HepG2 (cell line): ENCODE data around the gene PARN. TPM values are rescaled to one million over a fixed set of nuclear protein-coding genes. Genes with fewer than 3 reads are reported as not detected.

Experiments used
- ATAC-seq: fragments of 200-7000 bp; cut with Tn5 transposase; 3 replicates; pipeline ENCODE4 v1.9.1; 2020; ENCODE audit warnings: mild to moderate bottlenecking, moderate library complexity
- BruUV-seq: library from RNA; stranded (reverse); fragments of 400-500 nt; replicated peaks from 2 replicates; lab custom pipeline; 2021; lab: Mats Ljungman, UMichigan
- CTCF ChIA-PET: fragments of 300-600 bp; formaldehyde crosslinking; extraction: SDS; loops from one replicate; lab custom pipeline; 2021; ENCODE audit warnings: low total read pairs, inconsistent platforms, low intra/inter-chr PET ratio; lab: Yijun Ruan, JAX
- POLR2A ChIA-PET: fragments of 350-600 bp; sonication (Branson Sonifier 250); formaldehyde crosslinking; loops from one replicate; lab custom pipeline; 2020; ENCODE audit warnings: antibody characterized with exemption, inconsistent platforms; lab: Yijun Ruan, JAX
- DNase-seq: peaks from one replicate; pipeline ENCODE4 v3.0.0-alpha.2; 2015; ENCODE audit warnings: low spot score
- FAIRE-seq: peaks from 3 replicates; lab custom pipeline; 2011; peaks lifted over from hg19 to GRCh38; lab: Jason Lieb, UNC
- H2AFZ ChIP-seq: one replicate; pipeline ENCODE4 v1.6.1; 2011; ENCODE audit warnings: low read length, inconsistent platforms
- H3K27ac ChIP-seq: fragments of 300-600 bp; 3 replicates; pipeline ENCODE4 v1.8.0; 2011; ENCODE audit warnings: mixed run types, mild to moderate bottlenecking, mixed read lengths, low read length, inconsistent platforms; ENCODE audit not compliant: insufficient read depth; ENCODE audit errors: extremely low read length
- H3K27me3 ChIP-seq, 2 experiments: fragments of 200-600 bp in 1 of 2; 2 replicates in 1 of 2; 3 replicates in 1 of 2; pipeline versions ENCODE4 v1.6.0 to v1.8.0; 2011; ENCODE audit warnings: low read length in 2 of 2, mild to moderate bottlenecking in 2 of 2, moderate library complexity in 2 of 2, inconsistent platforms in 1 of 2; ENCODE audit not compliant: insufficient read depth in 2 of 2, control insufficient read depth in 1 of 2
- H3K36me3 ChIP-seq, 2 experiments: fragments of 200-600 bp in 1 of 2; replicated peaks in 1 of 2; 2 replicates in 1 of 2; 3 replicates in 1 of 2; pipeline versions ENCODE4 v1.5.1 to v1.8.0; 2011; ENCODE audit warnings: low read length in 2 of 2, inconsistent platforms in 1 of 2; ENCODE audit not compliant: insufficient read depth in 2 of 2, control insufficient read depth in 1 of 2
- H3K4me1 ChIP-seq: 2 replicates; pipeline ENCODE4 v1.5.1; 2012; ENCODE audit warnings: low read length, inconsistent platforms; ENCODE audit not compliant: insufficient read depth
- H3K4me2 ChIP-seq: 2 replicates; pipeline ENCODE4 v1.6.0; 2011; ENCODE audit warnings: low read depth, low read length, inconsistent platforms
- H3K4me3 ChIP-seq, 3 experiments: fragments of 200-600 bp in 1 of 3; sonication (generic), shearing (Covaris generic) in 1 of 3; replicated peaks in 1 of 3; 2 replicates each; pipeline ENCODE4 v1.5.1; 2011 to 2016; ENCODE audit warnings: low read length in 3 of 3, inconsistent platforms in 2 of 3, low read depth in 2 of 3, mild to moderate bottlenecking in 2 of 3, control low read depth in 1 of 3, mixed read lengths in 1 of 3; ENCODE audit not compliant: insufficient read depth in 1 of 3
- H3K79me2 ChIP-seq: one replicate; pipeline ENCODE4 v1.6.1; 2011; ENCODE audit warnings: low read length, inconsistent platforms; ENCODE audit not compliant: insufficient read depth
- H3K9ac ChIP-seq: 2 replicates; pipeline ENCODE4 v1.6.0; 2011; ENCODE audit warnings: mild to moderate bottlenecking, low read depth, low read length, inconsistent platforms; ENCODE audit not compliant: insufficient read depth
- H3K9me3 ChIP-seq: 2 replicates; pipeline ENCODE4 v1.5.1; 2012; ENCODE audit warnings: mild to moderate bottlenecking, low read length
- H4K20me1 ChIP-seq: 2 replicates; pipeline ENCODE4 v1.6.0; 2011; ENCODE audit warnings: inconsistent platforms, mild to moderate bottlenecking, low read length, moderate library complexity; ENCODE audit not compliant: insufficient read depth
- CEBPG ChIP-seq: IDR thresholded peaks from 2 replicates; pipeline ENCODE4 v1.6.1; 2016
- FOXC1 ChIP-seq: sonication (generic); formaldehyde crosslinking; IDR thresholded peaks from 2 replicates; pipeline ENCODE4 v1.8.0; 2022; ENCODE audit warnings: mild to moderate bottlenecking, missing genetic modification reagents, borderline replicate concordance
- JDP2 ChIP-seq: sonication (generic); formaldehyde crosslinking; IDR thresholded peaks from 2 replicates; pipeline ENCODE4 v1.8.1; 2022; ENCODE audit warnings: missing genetic modification reagents, borderline replicate concordance
- PAWR ChIP-seq: sonication (generic); formaldehyde crosslinking; IDR thresholded peaks from 2 replicates; pipeline ENCODE4 v1.4.0; 2020; ENCODE audit warnings: missing genetic modification reagents, mild to moderate bottlenecking, borderline replicate concordance
- ZNF776 ChIP-seq: sonication (generic); formaldehyde crosslinking; IDR thresholded peaks from 2 replicates; pipeline ENCODE4 v1.4.0; 2020; ENCODE audit warnings: mild to moderate bottlenecking, missing genetic modification reagents
- ZNF841 ChIP-seq: sonication (generic); formaldehyde crosslinking; IDR thresholded peaks from 2 replicates; pipeline ENCODE4 v1.8.1; 2023; ENCODE audit warnings: missing genetic modification reagents, borderline replicate concordance
- WGBS: methylation state at CpG from one replicate; pipeline ENCODE4 v1.1.6; 2017; ENCODE audit warnings: low lambda C conversion rate; 5-methylcytosine and 5-hydroxymethylcytosine counted together
- in situ Hi-C: cut with HindIII; loops from 2 replicates; pipeline ENCODE4 v1.10.0; 2017; ENCODE audit warnings: low pct_unique_long_range_greater_than_20kb; ENCODE audit not compliant: extremely low pct_ligation_motif_present
- intact Hi-C: fragments of 100-400 bp; cut with micrococcal nuclease; formaldehyde crosslinking; loops from one replicate; pipeline ENCODE4 v1.10.0; 2022; ENCODE audit not compliant: unreplicated experiment
- polyA plus RNA-seq, 8 experiments: library from polyadenylated mRNA; depleted of rRNA in 3 of 8; stranded (reverse) in 7 of 8; unstranded in 1 of 8; fragments of >200 nt; fragmentation: Illumina TruSeq in 4 of 8; extraction: Trizol in 4 of 8; gene quantifications; 2 replicates each; pipeline versions ENCODE4 v1.2.1 to v1.2.3, GENCODE V29; 2011 to 2016; ENCODE audit warnings: low read depth in 4 of 8, missing spikeins in 1 of 8, mixed read lengths in 1 of 8; ENCODE audit not compliant: insufficient read depth in 1 of 8
- total RNA-seq, 5 experiments: library from RNA; depleted of rRNA; stranded (reverse); fragments of >200 nt; fragmentation: Illumina TruSeq; extraction: Trizol; gene quantifications; 2 replicates each; pipeline ENCODE4 v1.2.3, GENCODE V29; 2016; ENCODE audit warnings: low read depth in 1 of 5
- TF ChIP-seq, protein P1 (sequence below): sonication (generic); formaldehyde crosslinking; IDR thresholded peaks from 2 replicates; pipeline ENCODE4 v1.4.0; 2020; ENCODE audit warnings: mild to moderate bottlenecking, low read depth, missing genetic modification reagents
- TF ChIP-seq, protein P2 (sequence below): sonication (generic); formaldehyde crosslinking; conservative IDR thresholded peaks from 2 replicates; pipeline ENCODE4 v1.8.0; 2022; ENCODE audit warnings: missing genetic modification reagents
- TF ChIP-seq, protein P3 (sequence below): sonication (generic); formaldehyde crosslinking; IDR thresholded peaks from 2 replicates; pipeline ENCODE4 v1.9.0; 2021; ENCODE audit warnings: mild to moderate bottlenecking, missing genetic modification reagents

Gene PARN
- total and polyA plus RNA-seq, 2 of the 13 experiments (the other 11 are each of a cell fraction or from before 2014, with no cell fraction given), result 13.3 to 47.6 TPM

DNA sequence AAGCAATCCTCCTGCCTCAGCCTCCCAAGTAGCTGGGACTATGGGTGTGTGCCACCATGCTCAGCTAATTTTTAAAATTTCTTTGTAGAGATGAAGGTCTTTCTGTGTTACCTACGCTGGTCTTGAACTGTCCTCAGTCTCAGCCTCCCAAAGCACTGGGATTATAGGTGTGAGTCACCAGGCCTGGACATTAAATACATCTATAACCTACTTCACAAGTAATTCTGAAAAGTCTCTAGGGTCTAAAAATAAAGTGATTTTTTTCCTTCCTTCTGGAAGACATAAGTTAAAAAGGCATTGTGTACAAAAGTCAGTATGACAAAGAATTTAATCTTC, 118.3 kb downstream of the PARN start (continued):
- TF ChIP-seq, protein P1, sequence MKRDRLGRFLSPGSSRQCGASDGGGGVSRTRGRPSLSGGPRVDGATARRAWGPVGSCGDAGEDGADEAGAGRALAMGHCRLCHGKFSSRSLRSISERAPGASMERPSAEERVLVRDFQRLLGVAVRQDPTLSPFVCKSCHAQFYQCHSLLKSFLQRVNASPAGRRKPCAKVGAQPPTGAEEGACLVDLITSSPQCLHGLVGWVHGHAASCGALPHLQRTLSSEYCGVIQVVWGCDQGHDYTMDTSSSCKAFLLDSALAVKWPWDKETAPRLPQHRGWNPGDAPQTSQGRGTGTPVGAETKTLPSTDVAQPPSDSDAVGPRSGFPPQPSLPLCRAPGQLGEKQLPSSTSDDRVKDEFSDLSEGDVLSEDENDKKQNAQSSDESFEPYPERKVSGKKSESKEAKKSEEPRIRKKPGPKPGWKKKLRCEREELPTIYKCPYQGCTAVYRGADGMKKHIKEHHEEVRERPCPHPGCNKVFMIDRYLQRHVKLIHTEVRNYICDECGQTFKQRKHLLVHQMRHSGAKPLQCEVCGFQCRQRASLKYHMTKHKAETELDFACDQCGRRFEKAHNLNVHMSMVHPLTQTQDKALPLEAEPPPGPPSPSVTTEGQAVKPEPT (CRISPR knock-in tag), result no peak
- TF ChIP-seq, protein P2, sequence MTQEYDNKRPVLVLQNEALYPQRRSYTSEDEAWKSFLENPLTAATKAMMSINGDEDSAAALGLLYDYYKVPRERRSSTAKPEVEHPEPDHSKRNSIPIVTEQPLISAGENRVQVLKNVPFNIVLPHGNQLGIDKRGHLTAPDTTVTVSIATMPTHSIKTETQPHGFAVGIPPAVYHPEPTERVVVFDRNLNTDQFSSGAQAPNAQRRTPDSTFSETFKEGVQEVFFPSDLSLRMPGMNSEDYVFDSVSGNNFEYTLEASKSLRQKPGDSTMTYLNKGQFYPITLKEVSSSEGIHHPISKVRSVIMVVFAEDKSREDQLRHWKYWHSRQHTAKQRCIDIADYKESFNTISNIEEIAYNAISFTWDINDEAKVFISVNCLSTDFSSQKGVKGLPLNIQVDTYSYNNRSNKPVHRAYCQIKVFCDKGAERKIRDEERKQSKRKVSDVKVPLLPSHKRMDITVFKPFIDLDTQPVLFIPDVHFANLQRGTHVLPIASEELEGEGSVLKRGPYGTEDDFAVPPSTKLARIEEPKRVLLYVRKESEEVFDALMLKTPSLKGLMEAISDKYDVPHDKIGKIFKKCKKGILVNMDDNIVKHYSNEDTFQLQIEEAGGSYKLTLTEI (CRISPR knock-in tag), result no peak
- TF ChIP-seq FOXC1 (no peak), JDP2 (no peak), CEBPG (CRISPR knock-in tag) (no peak), ZNF841 (CRISPR knock-in tag) (no peak)

DNA sequence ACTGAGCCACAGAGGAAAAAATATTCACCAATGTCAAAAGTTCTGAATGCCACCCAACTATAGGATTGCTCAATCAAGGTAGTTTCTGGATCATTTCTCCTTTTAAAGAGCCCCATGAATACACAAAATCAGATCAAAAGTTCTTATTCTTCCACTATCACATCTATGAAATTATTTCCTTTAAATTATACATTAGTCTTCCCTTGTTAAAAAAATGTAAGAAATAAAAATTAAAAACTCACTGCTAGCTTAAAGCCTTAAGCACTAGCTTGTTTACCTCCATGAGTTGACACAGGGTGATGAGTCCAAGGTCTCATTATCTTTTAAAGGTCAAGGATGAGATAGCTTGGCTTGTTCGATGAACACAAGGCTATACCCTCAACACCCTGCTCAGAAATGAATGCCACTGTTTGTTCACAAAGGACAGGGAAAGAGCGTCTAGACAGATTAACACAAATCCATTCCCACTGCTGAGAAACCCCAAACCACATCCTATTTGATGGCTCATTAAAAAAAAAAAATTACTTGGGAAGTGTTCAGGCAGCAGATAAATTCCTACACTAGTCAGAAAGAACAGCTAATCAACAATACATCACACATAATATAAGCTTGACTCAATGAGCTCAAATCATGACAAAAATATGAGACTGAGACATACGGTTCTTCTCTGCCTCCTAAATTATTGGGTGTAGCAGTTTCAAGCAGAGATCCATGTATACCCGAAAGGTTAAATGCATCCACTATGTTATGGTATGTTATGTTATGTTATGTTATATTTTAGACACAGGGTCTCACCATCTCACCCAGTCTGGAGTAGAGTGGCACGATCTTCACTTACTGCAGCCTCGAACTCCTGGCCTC, 118.9 kb downstream of the PARN start:
- Histone ChIP-seq H3K4me2 (peak overlapping the region; percentile 60), H3K9ac (peak overlapping the region; percentile 51), H3K4me3 (peak overlapping the region in 2 of 3 experiments; percentile 4 to 27; a peak in 2 of 6 replicates), H4K20me1 (no peaks in the 10 kb centered on the region), H2AFZ (no peak overlapping the region), H3K27ac (peak overlapping the region; percentile 84), H3K4me1 (peaks cover 43% of the 10 kb centered on the region), H3K9me3 (no peaks in the 10 kb centered on the region), H3K36me3 (no peaks in the 10 kb centered on the region), H3K79me2 (no peaks in the 10 kb centered on the region), H3K27me3 (no peaks in the 10 kb centered on the region)
- FAIRE-seq, result peak; percentile 83
- 51% methylated on average over 6 of the region's 6 CpGs for WGBS
- in situ Hi-C loops (no loop called here), intact Hi-C loops (no loop called here)
- CTCF ChIA-PET, result no interaction called here
- peak; percentile 96 for ATAC-seq
- no TSS peak for BruUV-seq
- POLR2A ChIA-PET, result interaction anchor here (0.8 to 3.3 kb wide), 14 partner anchors 10 to 225 kb away, joined by 3 to 25 read pairs (median 6); no protein-coding TSS in a partner anchor
- DNase-seq, result peak; percentile 99
- TF ChIP-seq ZNF776 (CRISPR knock-in tag) (no peak), PAWR (no peak)
- TF ChIP-seq, protein P3, sequence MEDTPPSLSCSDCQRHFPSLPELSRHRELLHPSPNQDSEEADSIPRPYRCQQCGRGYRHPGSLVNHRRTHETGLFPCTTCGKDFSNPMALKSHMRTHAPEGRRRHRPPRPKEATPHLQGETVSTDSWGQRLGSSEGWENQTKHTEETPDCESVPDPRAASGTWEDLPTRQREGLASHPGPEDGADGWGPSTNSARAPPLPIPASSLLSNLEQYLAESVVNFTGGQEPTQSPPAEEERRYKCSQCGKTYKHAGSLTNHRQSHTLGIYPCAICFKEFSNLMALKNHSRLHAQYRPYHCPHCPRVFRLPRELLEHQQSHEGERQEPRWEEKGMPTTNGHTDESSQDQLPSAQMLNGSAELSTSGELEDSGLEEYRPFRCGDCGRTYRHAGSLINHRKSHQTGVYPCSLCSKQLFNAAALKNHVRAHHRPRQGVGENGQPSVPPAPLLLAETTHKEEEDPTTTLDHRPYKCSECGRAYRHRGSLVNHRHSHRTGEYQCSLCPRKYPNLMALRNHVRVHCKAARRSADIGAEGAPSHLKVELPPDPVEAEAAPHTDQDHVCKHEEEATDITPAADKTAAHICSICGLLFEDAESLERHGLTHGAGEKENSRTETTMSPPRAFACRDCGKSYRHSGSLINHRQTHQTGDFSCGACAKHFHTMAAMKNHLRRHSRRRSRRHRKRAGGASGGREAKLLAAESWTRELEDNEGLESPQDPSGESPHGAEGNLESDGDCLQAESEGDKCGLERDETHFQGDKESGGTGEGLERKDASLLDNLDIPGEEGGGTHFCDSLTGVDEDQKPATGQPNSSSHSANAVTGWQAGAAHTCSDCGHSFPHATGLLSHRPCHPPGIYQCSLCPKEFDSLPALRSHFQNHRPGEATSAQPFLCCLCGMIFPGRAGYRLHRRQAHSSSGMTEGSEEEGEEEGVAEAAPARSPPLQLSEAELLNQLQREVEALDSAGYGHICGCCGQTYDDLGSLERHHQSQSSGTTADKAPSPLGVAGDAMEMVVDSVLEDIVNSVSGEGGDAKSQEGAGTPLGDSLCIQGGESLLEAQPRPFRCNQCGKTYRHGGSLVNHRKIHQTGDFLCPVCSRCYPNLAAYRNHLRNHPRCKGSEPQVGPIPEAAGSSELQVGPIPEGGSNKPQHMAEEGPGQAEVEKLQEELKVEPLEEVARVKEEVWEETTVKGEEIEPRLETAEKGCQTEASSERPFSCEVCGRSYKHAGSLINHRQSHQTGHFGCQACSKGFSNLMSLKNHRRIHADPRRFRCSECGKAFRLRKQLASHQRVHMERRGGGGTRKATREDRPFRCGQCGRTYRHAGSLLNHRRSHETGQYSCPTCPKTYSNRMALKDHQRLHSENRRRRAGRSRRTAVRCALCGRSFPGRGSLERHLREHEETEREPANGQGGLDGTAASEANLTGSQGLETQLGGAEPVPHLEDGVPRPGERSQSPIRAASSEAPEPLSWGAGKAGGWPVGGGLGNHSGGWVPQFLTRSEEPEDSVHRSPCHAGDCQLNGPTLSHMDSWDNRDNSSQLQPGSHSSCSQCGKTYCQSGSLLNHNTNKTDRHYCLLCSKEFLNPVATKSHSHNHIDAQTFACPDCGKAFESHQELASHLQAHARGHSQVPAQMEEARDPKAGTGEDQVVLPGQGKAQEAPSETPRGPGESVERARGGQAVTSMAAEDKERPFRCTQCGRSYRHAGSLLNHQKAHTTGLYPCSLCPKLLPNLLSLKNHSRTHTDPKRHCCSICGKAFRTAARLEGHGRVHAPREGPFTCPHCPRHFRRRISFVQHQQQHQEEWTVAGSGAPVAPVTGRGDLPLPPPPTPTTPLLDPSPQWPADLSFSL, result peak; percentile 34; the same call in 1 of the 2 replicates
